Hepatocyte (in vitro differentiated cells): ENCODE results near the gene RALGAPA2.

Experiments
- CTCF ChIP-seq: fragments of 200-600 bp; sonication (generic); IDR thresholded peaks from 2 replicates; pipeline ENCODE4 v1.5.1; 2016; ENCODE audit warnings: antibody characterized with exemption, mild to moderate bottlenecking; ENCODE audit not compliant: poor library complexity
- EZH2 ChIP-seq: fragments of 200-600 bp; sonication (generic); IDR thresholded peaks from 2 replicates; pipeline ENCODE4 v1.6.1; 2016; ENCODE audit warnings: antibody characterized with exemption, mild to moderate bottlenecking, borderline replicate concordance

GRCh38 chr20:20729563-20729962 is 17.1 kb upstream of the RALGAPA2 start:
- TF ChIP-seq EZH2 (no peak), CTCF (no peak)
